ENCODE results near the gene MTR. TPM values are rescaled to one million over a fixed set of nuclear protein-coding genes. Genes with fewer than 3 reads are reported as not detected.
"Not testable (repeated sequence)": the region's sequence is repeated elsewhere in the genome, so short reads cannot be mapped to it uniquely, and the experiment has no call there.

The MTR gene
- total RNA-seq, 1 donor from 2014 or later = 28.4 TPM

- DNase-seq (ENCODE audit: extremely low read depth, low read depth, low spot score) = no peak
Observed at GRCh38 chr1:236893626-236894545, 98.8 kb downstream of the MTR start.

GRCh38 chr1:236895665-236896387, 100.7 kb downstream of the MTR start:
- no peak for DNase-seq (ENCODE audit: extremely low read depth, low read depth, low spot score)

DNA sequence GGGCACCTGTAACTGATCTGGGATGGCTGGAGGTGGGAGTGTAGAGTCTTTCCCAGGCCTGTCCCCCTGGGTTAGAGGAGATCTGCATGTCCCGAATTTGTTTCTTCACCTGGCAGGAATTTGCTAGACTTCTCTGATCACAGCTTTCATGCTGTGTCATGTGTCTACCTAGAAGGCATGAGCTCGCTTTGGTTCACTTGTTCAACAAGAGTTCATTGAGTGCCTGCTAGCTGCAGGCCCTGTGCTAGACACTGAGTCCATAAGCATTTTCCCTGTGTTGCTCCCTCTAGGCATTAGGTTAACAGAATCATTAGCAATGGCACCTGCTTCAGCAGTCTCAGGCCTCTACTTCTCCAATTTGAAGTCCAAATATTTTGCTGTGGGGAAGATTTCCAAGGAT, 101.6 kb downstream of the MTR start:
- DNase-seq (ENCODE audit: extremely low read depth, low read depth, low spot score) = no peak

DNA sequence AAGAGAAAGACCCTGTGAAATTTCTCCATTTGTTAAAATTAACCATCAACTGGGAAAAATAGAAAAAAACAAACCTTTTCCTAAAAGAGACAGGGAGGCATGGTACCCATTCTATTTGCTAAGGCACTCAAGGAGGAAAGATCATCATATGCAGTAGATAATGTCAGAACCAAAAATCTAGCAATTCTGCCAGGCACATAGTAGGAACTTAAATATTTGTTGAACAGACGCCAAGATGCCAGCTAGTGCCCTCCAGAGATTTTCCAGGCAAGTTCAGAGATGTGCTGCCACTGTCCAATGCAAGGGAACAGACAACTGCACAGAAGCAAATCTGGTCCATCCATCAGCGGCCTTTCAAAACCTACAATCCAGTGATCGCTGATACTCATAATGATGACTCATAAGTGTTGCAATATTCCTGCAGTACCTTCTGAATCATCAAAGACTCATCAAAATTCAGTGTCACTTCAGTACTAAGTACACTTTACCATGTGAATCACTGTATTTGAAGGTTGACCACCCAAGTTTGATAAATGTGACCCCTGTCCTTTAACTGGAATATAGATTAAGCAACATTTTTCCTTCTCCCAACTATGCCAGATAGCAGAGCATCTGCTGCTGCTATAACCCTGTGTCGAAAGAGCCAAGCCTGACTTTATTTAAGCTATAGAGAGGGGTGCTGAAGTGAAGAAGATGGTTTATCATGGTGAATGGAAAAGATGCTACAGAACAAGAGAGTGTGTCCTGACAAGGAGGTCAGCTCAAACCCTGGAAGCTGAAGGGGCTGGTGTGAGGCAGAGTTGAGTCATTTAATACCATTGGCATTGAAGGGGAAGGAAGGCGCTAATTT, 110.0 kb downstream of the MTR start:
- DNase-seq (ENCODE audit: extremely low read depth, low read depth, low spot score) = no peak

GRCh38 chr1:236907205-236907604, 112.1 kb downstream of the MTR start:
- DNase-seq (ENCODE audit: extremely low read depth, low read depth, low spot score) = no peak

DNA sequence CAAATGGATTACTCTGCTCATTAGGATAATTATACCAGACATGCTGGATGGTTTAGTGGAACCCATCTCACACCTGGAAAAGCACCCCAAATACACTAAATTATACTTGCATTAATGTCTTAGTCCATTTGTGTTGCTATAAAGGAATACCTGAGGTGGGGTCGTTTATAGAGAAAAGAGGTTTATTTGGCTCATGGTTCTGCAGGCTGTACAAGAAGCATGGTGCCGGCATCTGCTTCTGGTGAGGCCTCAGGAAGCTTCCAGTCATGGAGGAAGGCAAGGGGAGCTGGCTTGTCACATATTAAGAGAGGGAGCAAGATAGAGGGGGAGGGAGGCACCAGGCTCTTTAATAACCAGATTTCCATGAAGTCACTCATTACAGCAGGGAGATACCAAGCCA, 113.6 kb downstream of the MTR start:
- DNase-seq (ENCODE audit: extremely low read depth, low read depth, low spot score) = no peak

- not testable (repeated sequence) for DNase-seq (ENCODE audit: extremely low read depth, low read depth, low spot score)
Observed at GRCh38 chr1:236911047-236911446, 116.0 kb downstream of the MTR start.

DNA sequence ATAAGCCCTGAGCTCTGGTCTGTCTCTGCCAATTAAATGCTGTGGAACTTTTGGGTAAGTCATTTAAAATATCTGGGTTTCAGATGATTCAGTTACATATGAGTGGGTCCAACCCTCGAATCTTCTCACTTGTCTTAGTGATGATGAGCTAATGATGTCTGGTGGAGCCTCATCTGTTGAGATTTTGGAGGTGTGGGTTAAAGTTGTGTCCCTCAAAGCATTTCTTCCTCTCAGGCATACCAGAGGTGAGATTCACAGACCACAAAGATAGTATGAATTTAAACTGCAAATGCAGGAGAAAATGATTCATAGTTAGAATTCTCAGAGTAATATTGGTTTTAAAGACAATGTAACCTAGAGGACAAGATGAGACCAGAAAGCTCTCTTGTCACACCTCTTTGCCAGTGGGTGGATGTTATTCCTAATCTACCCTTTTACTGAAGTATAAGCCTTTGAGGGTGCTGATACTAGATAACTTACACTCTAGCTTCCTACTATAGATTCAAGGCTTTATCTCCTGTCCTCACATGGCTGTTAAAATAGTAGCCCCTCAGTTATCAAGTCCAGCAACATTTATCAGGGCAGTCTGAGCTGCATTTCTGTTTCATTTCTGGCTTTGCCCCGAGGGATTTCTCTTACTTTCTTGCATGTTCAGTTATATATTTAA, 118.4 kb downstream of the MTR start:
- no peak for DNase-seq (ENCODE audit: extremely low read depth, low read depth, low spot score)

- DNase-seq (ENCODE audit: extremely low read depth, low read depth, low spot score) = no peak
Observed at GRCh38 chr1:236914375-236914774, 119.3 kb downstream of the MTR start.

DNA sequence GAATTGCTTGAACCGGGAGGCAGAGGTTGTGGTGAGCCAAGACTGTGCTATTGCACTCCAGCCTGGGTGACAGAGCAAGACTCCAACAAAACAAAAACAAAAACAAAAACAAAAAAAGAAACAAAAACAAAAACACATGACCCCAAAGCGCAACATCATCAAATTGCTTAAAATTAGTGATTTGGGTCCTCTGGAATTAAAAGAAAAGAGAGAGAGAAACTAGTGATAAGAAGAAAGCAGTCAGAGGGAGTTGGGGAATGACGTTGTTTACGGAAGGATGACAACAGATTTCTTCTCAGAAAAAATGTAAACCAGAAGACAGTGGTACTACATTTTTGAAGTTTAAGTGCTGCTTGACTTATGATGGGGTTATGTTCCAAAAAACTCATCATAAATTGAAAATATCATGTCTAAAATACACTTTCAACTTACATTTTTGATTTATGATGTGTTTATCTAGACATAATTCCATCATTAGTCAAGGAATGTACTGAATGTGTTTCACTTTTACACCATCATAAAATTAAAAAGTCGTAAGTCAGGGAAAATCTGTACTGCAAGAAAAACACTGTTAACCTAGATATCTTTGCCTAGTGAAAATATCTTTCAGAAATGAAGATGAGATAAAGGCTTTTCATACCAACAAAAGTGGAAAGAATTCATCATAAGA, 121.2 kb downstream of the MTR start:
- no peak for DNase-seq (ENCODE audit: extremely low read depth, low read depth, low spot score)

- DNase-seq (ENCODE audit: extremely low read depth, low read depth, low spot score) = no peak
Observed at GRCh38 chr1:236917448-236917847, 122.4 kb downstream of the MTR start.

DNA sequence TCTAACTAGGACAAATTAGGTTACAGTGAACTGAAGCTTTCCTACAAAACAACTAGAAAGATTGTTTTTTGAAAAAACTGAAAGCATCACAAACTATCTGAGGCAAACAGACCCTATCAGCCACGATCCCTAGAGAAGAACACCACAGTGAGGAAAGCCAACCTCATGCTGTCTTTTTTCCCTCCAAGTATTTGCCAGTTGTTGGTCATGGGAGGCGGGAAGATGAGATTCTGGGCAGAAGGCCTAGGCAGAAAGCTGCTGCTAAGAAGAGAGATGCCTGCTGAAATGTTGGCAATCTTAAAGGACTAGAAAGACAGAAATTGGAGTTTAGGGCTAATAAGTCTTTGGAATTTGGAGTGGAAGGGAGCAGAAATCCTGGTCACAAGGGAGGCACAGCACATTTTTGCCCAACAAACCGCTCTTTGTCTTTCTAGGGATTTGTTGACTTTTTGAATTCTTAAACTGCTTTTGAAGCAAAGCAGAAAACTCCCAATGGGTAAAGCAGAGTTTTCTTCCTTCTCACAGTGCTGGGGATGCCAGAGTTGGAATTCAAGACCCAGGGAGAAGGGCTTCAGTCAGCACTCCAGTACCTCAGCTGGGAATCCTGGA, 125.3 kb downstream of the MTR start:
- DNase-seq (ENCODE audit: extremely low read depth, low read depth, low spot score) = no peak

DNA sequence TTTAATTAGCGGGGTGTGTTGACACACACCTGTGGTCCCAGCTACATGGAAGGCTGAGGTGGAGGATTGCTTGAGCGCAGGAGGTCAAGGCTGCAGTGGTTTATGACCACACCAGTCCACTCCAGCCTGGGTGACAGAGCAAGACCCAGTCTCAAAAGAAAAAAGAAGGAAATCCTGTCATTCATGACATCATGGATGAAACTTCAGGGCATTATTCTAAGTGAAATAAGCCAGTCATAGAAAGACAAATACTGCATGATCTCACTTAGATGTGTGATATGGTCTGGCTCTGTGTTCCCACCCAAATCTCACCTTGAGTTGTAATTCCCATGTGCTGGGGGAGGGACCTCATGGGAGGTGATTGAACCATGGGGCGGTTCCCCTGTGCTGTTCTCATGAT, 126.5 kb downstream of the MTR start:
- DNase-seq (ENCODE audit: extremely low read depth, low read depth, low spot score) = no peak

DNA sequence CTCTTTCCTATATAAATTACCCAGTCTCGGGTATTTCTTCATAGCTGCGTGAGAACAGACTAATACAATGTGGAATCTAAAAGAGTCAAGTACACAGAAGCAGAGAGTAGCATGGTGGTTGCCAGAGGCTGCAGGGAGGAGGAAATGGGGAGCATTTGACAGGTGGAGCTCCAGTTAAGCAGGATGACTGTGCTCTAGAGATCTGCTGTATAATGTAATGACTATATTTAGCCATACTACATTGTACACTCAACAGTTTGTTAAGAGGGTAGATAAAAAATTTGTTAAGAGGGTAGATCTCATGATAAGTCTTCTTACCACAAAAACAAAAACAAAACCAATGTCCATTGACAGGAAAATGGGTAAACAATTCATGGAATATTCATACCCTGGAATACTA, 127.1 kb downstream of the MTR start:
- DNase-seq (ENCODE audit: extremely low read depth, low read depth, low spot score) = no peak

DNA sequence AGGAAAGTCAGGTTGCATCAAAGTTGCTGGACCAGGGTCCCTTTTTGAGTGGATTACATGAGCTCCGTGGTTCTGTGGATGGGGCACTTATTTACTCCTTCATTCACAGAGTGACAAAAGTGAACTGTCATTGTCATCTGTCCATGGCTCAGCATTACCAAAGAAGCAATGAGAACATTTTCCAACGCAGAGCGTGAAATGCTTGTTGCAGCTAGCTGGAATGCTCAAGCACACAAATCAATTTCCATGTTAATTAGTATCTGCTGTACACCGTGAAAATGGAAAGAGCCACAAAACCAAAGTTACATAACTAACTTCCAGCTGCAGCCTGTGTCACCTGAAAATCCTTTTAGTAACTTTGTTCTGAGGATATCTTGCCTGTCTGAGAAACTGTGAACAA, 130.3 kb downstream of the MTR start:
- no peak for DNase-seq (ENCODE audit: extremely low read depth, low read depth, low spot score)

DNA sequence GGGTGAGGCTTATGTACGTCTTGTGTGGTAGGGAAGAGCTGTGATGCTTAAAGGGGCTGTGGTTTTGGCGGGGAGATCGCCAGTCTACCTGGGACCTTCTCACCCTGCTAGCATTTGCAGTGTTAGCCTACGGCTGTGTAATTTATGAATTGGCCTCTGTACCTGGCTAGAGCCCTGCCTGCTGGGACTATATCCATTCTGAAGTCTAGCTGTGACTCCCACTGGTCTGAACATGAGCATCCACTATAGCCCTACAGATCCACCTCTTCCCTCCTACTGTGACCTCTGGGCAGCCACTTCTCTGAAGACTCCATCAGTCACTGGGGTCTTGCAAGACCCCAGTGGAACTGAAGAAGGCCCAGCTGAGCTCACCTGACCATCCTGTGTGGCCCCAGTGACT, 135.4 kb downstream of the MTR start:
- DNase-seq (ENCODE audit: extremely low read depth, low read depth, low spot score) = no peak

DNA sequence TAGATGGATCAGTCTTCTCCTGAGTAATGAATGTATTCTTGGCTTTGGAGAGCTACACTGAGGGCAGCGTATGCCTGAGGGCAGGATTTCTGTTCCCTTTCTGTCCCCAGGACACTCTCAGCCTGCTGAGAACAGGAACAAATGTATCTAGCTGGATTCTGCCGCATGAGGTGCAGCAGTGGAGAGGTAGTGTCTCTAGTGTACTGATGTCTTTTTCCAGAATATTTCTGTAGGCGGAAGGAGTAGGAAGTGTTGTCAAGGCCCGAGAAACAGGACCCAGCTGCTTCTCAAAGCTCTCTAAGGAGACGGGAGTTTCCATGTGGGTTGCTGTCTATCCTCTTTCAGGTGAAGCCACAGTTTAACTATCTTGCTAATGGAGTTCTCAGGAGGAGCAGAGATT, 143.7 kb downstream of the MTR start:
- no peak for DNase-seq (ENCODE audit: extremely low read depth, low read depth, low spot score)

GRCh38 chr1:236942431-236942830, 147.3 kb downstream of the MTR start:
- DNase-seq (ENCODE audit: extremely low read depth, low read depth, low spot score) = no peak

DNA sequence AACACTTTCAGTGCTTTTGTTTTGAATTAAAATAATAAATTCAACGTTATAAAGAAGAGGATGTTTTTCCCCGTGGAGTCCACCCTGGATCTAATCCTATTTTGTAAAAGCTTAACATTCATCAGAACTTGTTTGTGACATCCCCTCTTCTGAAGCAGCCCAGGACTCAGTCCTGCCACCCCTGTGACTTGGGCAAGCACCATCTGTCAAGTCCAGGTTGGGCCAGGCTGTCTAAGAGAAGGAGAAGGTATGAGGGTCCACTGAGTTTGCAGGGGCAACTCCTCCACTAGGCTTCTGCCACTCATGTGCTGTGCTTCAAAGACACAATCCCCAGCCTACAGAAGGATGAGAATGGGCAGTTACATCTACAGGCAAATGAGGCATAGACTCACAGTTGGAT, 149.5 kb downstream of the MTR start:
- DNase-seq (ENCODE audit: extremely low read depth, low read depth, low spot score) = no peak

- no peak for DNase-seq (ENCODE audit: extremely low read depth, low read depth, low spot score)
Observed at GRCh38 chr1:236945002-236945401, 149.9 kb downstream of the MTR start.
